ENCODE results near the gene RAB3B.
"Not testable (repeated sequence)": the region's sequence is repeated elsewhere in the genome, so short reads cannot be mapped to it uniquely, and the experiment has no call there.

The RAB3B gene

DNA sequence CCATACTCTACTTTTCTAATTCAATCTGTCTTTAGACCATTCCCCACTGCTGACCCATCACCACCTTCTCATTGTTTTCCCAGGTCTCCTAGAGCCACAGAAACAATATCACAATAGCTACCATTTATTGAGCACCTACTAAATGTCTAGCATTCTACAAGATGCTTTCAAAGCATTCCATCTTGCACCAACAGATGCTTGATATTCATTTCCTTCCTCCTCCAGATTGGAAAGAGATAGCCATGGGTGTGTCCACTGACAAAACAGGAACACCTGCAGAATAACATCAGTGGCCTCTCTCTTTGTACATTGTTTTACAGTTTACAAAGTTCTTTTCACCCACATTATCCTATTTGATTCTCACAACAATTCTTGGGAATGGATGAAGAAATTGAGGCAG is 2.2 kb downstream of the RAB3B start:
- DNase-seq (ENCODE audit: low read depth): no peak

DNA sequence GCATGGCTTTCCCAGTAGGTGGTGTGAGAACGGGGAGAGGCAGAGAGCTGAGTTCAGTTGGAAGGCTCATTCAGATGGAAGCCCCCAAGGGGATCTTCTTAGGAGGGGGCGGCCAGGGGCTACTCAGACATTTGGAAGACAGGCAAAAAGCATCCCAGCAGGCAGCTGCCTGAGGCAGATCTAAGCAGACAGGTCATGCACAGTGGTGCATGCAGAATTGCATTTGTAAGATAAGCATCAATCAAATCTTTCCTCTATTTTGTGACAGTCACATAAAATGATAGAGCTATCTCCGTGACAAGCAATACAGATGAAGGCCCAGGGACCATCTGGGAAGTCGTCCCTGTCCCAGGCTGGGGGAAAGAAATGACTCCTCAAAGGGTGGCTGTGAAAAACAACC is 3.8 kb downstream of the RAB3B start:
- DNase-seq (ENCODE audit: low read depth): no peak

DNA sequence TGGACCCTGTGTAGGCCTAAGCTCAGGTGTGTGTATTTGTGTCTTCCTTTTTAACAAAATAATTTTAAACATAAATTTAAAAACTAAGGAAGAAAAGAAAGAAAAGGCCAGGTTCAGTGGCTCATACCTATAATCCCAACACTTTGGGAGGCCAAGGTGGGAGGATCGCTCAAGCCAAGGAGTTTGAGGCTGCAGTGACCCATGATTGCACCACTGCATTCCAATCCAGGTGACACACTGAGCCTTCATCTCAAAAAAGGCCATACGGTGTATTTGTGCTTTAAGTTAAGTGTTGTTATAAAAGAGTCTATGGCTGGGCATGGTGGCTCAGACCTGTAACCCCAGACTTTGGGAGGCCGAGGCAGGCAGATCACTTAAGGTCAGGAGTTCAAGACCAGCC is 8.3 kb downstream of the RAB3B start:
- DNase-seq (ENCODE audit: low read depth): no peak

DNA sequence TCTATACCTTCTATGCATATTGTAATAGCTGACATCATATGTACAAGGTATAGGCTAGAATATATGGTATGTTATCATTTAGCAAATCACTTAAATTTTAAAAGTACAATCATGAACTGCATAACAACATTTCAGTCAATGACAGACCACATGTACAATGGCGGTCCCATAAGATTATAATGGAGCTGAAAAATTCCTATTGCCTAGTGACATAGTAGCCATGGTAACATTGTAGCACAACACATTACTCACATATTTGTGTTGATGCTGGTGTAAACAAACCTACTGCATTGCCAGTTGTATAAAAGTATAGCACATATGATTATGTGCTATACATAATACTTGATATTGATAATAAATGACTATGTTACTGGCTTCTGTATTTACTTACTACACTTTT is 8.9 kb downstream of the RAB3B start:
- no peak for DNase-seq (ENCODE audit: low read depth)

DNA sequence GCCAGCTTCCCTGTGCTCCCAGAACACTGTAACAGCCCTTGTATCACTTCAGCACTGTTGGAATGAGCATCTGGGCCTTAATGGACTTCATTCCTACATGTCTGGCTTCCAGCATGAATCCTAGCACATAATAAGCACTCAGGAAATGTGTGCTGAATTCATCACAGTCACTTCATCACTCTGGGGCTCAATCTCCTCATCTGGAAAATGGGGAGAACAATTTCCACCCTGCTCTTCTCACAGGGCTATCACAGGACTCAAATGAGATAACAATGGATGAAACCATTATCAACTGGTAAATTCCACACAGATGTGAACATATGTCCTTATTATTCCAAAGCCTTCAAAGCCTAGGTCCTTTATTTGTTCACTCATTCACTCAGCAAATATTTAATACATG is 12.4 kb downstream of the RAB3B start:
- no peak for DNase-seq (ENCODE audit: low read depth)

DNA sequence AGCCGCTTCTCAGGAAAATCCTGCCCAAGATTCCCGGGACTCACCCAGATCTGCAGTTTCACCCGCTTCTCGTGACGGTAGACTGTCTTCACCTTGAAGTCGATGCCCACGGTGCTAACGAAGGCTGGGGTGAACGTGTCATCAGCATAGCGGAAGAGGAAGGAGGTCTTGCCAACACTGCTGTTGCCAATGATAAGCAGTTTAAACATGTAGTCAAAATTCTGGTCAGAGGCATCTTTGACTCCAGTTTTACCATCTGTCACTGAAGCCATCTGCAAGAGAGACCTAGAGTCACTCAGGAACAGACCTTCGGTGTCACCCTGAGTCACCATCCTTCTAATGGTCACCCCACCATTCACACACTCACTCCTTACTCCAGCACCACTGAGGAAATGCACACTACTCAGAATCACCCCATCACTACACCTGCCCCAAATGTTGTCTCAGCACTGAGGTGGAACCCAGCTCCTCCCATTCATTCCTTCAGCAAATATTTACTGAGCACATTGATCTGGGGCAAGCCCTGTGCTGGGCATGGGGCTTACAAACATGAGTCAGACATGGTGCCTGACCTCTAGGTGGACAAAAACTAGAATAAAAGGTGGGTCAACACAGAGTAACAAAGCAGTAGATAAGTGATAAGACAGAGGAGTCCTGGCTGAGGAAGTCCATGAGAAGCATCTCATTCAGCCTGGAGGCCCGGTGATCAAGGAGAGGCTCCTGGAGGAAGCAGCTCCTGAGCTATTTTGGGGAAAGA is 13.5 kb downstream of the RAB3B start:
- no peak for DNase-seq (ENCODE audit: low read depth)

DNA sequence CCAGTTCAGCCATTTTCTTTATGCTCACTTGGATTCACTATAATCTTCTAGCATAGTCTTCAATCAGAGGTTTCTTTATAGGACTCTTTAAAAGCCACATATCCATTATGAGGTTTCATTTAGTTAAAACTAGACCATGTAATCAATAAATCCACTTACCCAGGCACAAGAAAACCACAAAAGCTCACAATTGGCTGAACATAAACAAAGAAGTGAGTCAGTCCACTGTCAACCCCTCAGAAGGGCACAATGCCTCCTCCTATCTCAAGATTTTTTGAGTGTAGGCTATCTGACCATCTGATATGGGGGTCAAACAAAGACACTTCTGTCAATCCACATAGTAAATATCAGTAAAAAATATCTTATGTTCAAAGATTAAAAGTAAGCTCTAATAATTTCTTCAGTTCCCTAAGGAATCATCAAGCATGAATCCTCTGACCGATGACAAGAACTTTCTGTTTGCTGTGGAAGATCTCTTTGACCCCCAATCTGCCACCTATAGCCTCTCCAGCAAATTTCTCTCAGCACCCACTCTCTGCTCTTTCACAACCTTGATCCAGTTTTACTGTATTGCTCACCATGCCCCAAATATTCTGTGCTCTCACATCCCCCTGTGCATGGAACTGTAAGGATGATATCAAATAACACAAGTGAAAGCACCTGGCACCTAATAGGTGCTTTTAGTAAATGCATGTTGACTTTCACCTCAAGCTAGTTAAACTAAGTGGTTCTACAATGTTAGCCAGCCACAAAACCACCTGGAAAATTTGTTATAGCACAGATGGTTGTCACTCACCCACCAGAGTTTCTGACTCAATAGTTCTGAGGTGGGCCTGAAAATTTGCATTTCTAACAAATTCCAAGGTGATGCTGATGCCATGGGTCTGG is 16.7 kb downstream of the RAB3B start:
- DNase-seq (ENCODE audit: low read depth): no peak

DNA sequence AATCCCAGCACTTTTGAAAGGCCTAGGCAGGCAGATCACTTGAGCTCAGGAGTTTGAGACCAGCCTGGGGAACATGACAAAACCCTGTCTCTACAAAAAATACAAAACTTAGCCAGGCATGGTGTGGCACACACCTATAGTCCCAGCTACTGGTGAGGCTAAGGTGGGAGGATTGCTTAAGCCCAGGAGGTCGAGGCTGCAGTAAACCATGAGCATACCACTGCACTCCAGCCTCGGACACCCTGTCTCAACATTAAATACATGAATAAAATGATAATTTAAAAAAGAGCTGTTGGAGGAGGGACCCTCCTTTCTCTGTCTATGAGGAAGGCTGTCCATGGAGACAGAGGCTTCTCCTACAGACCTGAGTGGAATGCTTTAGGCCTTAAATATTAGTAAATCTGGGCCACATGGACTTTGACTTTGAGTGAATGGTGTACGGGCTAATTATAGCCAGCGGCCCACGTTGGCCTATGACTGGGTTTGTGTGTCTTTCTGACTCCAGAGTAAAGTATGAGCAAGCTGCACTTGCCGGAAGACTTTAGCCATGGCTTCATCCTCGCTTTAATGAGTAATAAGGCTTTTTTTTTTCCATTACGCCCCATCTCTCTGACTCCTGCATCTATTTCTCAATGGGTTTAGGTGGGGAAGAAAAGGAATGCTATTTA is 21.3 kb downstream of the RAB3B start:
- peak; percentile 32 for DNase-seq (ENCODE audit: low read depth)

DNA sequence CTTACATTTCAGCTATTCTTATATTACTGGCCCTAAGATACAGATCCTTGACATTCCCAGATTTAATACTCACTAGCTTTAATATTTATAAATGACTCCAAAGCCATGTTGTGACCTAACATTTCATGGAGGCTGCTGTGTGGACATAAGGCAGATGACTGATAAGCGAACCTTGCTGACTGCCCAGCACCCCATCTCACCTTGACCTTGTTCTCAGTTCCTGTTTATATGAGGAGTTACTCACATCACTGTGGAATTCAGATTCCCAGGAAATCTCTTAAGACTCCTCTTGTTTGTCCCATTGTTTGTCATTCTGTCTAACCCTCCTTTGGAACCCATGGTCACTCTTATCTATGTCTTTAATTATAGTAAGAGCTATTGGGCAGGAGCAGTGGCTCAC is 21.9 kb downstream of the RAB3B start:
- no peak for DNase-seq (ENCODE audit: low read depth)

DNA sequence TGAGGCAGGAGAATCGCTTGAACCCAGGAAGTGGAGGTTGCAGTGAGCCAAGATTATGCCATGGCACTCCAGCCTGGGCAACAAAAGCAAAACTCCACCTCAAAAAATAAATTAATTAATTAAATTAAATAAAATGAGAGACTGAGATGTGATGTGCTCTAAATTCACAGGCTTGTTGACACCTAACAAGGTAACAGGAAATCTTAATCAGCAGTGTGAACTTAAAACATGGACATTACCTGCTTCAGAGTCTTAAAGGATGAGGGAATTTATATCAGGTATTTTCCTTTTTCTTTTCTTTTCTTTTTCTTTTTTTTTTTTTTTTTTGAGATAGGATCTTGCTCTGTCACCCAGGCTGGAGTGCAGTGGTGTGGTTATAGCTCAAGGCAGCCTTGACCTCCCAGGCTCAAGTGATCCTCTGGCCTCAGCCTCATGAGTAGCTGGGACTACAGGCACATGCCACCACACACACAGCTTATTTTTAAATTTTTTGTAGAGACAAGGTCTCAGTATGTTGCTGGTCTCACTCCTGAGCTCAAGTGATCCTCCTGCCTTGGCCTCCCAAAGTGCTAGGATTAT is 23.2 kb downstream of the RAB3B start:
- DNase-seq (ENCODE audit: low read depth): not testable (repeated sequence)

DNA sequence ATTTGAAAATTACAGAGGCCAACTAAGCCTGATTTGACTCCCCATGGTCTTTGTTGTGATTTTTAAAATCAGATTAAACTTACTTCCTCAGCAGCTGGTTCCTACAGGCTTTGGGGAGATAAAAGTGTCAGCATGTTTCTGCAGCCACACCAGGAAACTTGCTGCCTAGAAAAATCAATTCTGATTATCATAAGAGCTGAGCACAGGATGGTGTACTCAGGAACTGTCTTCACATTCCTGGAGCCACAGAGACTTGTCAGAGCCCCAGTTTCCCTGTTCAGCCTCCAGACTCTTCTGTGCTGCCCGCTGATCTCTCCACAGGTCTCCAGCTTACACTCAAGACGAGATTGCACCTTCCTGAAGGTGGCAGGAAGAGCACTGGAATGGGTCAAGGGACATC is 23.9 kb downstream of the RAB3B start:
- DNase-seq (ENCODE audit: low read depth): no peak

DNA sequence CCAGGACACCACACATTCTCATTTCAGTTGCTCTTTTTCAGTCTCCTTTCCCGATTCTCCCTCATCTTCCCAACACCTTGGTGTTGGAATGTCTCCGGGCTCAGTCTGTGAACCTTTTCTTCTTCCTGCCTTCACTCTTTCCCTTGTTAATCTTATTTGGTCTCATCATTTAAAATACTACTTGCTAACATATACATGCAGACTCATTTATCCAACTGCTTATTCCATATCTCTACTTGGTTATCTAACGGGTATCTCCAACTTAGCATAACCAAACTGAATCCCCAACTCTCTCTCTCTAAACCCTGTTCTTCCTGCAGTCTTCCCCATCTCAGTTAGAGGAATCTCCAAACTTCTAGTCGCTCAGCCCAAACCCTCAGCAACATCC is 26.2 kb downstream of the RAB3B start:
- DNase-seq (ENCODE audit: low read depth): no peak

DNA sequence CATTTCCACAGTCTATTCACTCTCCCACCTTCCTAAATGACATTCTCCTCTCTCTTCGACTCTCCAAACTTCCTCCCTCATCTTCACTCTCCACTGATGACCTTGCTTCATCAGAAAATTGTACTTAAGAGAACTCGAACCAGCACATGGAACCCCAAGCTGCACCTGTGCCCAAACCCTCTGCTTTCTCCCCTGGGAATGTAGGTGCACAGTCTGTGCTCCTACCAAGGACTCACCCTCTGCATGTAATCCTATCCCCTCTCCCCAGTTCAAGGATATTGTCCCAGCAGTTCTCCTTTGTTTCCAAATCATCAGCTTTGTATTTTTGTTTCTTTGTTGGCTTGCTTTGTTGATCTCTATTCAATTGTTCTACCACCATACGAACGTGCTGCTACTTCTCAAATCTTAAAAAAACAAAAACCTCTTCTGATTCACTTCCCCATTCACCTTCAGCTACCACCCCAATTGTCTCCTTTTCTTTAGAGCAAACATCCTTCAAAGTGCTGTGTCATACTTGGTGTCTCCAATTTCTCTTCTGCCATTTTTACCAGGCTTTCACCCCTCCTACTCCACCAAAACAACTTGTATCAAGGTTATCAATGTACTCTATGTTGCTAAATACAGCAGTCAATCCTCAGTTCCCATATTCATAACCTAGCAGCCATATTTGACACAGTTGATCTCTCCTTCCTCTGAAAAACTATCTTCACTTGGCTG is 26.8 kb downstream of the RAB3B start:
- no peak for DNase-seq (ENCODE audit: low read depth)

DNA sequence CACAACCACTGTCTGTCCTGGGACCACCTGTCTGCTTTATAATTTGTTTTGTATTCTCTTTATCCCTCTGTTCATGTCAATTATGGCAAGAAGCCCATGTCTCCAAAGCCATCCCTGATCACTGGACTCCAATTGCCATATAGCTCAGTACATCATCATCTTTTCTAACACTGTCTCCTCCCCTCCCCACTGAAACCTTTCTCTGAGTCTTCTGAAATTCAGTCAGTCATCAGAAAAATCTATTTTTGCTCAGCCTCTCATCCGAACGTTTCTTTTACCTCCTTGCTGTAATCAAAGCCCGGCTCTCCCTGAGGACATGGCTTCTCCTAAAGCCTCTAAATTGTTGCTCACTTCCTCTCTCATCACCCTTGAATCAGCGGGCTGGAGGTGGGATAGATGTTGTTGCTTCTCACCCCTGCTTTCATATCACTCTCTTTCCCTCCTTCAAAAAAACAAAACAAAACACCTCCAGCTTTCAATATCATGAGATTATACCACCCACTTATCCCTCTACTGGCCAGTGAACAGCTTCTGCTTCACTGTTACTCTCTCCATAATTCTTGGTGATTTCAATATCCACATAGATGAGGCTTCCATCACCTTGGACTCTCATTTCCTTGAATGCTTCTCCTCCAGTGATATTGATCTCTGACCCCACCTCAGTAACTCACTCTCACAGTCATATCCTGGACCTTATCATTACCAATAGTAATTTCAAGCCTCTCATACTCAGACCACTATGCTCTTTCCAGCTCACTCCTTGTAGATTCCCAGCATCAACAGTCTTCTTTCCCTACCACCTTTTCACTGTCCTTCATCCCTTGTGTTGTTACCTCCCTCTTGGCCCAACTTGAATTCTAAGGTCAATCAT is 27.8 kb downstream of the RAB3B start:
- no peak for DNase-seq (ENCODE audit: low read depth)

DNA sequence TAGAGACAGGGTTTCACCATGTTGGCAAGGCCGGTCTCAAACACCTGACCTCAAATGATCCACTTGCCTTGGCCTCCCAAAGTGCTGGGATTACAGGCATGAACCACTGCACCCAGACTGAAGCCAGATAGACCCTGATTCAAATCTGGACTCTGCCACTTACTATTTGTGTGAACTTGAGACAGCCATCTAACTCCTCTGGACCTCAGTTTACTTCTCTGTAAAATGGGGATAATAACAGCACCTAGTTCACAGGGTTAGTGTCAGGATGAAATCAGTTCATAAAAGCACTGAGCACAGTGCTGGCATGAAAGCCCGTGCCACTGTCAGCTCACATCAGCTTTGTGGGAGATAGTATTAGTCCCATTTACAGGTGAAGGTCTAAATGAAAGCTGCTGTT is 28.5 kb downstream of the RAB3B start:
- no peak for DNase-seq (ENCODE audit: low read depth)

DNA sequence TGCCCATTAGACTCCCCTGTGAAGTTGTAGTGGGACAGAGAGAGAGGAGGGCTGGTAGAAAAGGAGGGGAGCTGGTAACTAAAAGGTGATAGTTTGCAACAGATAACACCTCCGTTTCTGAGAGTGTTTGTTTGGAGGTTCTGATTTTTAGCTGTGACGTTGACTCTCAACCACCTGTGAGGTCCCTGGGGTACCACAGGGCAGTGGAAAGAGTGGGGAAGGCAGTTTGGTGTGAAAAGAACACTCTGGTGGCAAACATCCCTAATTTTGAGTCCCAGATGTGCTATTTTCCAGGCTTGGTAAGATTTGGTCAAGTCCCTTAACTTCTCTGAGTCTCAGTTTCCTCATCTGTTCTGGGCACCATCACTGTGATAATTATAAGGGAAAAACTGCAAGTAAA is 29.3 kb downstream of the RAB3B start:
- no peak for DNase-seq (ENCODE audit: low read depth)

DNA sequence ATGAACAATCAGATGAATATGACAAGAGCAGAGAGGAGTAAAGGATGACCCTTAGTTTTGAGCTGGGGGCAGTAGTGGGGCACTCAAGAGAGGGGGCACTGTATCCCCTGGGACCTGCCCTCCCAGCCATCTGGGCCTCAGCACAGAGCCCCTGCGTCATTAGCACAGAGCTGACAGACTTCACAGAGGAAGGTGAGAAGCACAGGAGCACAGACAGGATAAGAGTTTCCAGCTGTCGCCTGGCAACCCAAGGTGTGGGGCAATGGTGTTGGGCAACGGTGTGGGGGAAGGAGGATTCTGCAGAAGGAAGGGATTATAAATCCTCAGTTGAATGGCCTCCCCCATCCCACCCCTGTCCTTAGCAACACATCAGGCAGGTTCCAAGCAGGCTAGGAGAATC is 30.2 kb downstream of the RAB3B start:
- DNase-seq (ENCODE audit: low read depth): no peak

DNA sequence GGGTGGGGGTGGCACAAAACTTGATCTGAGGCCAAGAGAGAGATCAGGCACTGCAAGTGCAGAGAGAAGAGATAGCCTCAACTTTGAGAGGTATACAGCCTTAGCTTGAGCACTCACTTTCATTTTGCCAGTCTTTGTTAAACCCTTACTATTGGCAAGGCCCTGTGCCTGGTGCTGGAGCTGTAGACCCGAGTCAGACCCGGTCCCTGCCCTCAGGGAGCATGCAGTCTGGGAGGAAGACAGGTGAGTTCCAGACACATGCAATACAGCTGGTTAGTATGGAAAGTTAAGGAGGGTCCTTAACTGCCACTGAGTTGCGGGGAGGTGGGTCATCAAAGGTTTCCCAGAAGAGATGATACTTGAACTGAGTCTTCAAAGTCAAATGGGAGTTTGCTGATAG is 31.7 kb downstream of the RAB3B start:
- DNase-seq (ENCODE audit: low read depth): no peak

DNA sequence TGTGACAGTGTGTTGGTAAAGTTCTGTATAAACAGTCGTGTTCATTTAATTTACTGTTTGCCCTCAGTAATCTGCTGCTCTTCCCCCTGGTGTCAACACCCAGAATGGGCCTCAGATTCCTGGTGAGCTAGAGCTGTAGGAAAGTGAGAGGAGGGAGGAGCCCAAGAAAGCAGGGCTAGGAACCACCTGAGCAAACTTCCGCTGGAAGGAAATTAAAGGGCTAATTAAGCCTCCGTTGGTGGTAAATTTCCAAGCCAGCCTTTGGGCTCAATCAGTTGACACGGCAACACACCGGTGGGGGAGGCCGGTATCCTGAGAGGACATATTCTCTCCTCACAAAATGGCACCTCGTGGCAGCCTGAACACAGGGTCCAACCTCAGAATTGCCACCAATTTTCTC is 32.9 kb downstream of the RAB3B start:
- no peak for DNase-seq (ENCODE audit: low read depth)

DNA sequence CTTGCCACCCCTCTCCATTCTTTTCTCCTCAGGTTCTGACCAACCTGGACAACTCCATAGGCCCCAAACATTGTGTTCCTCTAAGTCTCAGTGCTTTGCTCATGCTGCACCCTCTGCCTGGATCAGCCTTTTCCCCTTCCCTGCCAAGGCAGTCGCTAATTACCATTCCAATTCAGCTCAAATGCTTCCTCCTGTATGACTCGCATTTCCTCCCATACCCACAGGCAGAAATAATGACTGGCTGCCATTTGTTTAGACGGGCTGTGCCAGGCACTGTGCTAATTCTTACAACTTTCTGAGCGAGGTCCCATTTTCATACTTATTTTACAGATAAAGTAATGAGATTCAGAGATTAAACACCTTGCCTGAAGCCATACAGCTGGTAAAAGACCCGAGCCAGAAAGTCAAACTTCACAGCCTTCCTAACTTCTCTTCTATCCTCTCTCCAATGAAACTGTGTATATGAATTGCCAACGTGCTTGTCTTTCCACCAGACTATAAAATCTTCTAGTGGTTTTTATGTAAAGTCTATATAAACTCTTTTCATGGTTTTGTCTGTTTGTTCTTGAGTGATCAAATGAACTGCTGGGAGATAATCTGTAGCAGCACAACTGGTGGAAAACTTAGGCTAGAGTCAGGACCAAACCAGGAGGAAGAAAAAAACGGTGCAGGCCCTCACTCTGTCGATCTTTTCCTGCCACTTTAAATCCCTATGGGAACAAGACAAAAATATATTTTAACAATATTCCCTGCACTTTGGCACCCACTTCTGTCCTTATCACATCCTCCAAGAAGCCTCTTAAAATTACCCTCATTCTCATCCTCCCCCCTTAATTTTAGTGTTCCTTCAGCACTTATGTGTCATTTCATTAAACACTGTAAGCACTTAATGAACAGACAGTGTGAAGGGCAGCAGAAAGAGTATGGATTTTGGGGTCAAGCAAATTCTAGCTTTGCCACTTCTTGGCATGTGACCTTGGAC is 33.7 kb downstream of the RAB3B start:
- DNase-seq (ENCODE audit: low read depth): no peak

All from fibroblast of the conjunctiva (primary cell).